Activated T-helper 1 cell treated with Interleukin-2 at 50 U/mL for 16 hours (primary cell): ENCODE data around the gene MREG.
A peak's percentile ranks its signal among the peaks of the same experiment; 100 is the strongest.

Source experiments
- DNase-seq: peaks from one replicate; pipeline ENCODE4 v3.0.0-alpha.2; 2020; ENCODE audit warnings: low read depth

Gene MREG, protein sequence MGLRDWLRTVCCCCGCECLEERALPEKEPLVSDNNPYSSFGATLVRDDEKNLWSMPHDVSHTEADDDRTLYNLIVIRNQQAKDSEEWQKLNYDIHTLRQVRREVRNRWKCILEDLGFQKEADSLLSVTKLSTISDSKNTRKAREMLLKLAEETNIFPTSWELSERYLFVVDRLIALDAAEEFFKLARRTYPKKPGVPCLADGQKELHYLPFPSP

DNA sequence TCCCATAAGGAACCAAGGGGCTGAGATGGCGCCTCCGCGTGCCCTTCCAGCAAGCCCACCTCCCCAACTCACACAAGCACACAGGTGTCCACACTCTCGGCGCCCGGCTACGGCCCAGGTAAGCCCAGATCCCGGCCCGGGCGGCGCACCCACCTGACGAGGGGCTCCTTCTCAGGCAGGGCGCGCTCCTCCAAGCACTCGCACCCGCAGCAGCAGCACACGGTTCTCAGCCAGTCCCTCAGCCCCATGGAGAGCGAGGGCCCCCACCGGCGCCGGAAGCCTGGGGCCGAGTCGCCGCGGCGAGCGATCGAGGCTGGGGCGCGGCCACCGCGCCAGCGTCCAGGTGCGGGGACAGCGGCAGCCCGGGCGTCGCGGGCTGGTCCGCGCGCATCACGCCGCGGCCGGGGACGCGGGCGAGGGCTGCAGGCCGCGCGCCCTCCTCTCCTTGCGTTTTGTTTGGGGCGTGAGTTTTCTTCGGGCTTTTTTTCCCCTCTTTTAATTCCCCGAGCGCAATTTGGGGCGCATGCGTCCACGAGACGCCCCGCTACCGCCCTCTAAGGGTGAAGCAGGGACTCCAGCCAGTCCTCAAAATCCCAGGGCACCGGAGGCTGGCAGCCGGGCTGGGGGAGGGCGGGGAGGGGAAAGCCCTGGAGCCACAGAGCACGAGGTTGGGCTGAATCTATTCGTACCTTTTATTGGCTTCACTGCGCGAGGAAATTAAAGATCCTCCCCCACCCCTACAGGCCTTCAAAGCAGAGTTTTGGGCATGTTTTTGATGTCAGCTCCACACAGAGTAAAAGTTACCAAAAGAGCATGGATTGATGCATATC, at the start of gene MREG:
TSS of gene MREG (minus strand) at position 472 of the 830 bp plus-strand sequence. CDS start at position 248, 224 bp downstream.
- peak; percentile 66 for DNase-seq

DNA sequence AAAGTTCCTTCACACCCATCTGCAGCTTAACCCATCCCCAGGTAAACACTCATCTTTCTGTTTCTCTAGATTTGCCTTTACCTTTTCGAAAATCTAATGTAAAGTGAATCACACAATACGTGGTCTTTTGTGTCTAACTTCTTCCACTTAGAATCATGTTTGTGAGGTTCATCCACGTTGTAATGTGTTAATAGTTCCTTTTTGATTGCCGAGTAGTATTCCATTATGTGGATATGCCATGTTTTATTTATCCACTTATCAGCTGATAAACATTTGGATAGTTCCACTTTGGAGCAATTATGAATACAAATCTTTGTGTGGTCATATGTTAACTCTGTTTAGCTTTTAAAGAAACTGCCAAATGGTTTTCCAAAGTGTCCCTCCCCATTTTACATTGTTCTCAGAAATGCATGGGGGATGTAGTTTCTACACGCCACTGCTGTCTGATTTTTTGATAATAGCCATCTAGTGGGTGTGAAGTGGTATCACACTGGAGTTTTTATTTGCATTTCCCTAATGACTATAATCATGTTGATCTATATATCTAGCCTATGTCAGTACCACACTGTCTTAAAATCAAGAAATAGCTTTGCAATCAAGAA, 46.0 kb upstream of the MREG start:
- DNase-seq = no peak

DNA sequence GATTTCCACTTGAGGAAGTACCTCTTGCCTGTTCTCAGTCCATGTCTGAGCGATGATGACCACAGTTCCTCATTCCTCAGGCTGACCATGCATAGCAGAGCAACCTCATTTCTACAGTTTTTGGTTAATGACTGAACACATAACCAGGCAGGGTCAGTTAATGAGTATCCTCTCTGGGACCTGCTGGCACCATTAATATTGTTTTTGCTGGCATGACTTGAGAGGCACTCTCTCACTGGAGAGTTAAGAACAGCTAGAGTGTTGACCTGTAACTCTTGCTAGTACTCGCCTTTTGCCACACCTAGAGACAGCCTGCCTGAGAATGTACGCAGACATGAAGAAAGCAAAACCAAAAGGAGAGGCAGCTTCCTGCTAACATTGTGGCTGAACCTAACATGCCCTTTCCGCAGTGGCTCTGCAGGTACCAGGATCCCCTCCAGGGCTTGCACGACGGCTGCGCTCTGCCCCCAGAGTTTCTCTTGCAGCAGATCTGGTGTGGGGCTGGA, 44.4 kb upstream of the MREG start:
- peak; percentile 45 for DNase-seq

DNA sequence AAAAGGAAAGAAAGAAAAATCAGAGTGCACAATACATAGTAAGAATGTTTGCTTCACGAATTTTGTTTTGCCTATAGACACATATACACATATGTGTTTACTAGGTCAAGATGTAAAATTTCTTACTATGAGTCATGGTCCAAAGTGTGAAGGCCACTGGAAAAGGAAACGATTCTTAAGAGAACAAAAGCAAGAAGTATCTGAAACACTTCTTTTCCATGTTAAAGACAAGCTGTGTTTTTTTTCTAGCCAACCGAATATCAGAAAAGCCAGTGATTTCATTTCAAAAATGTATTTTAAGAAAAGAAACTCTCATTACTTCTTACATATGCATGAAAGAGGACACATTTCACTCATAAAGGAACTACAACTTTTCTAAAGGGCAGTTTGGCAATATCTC, 43.4 kb upstream of the MREG start:
- DNase-seq = no peak

DNA sequence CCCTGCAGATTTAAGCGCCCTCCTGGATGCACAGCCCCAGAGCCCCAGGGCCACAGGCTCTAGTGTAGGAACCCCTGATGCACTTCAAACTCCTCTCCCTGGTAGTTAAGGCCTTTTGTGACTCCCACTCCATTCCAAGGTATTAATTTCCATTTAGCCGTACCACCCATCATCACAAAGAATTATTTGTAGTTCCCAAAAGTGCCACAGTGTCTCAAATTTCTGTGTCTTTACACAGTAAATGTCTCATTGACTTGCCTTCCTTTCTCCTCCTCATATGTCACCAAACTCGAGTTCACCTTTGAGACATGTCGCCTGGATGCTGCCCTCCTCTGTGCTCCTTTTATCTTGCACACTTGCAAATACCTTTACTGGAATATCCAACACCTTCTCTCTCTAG, 42.3 kb upstream of the MREG start:
- no peak for DNase-seq

DNA sequence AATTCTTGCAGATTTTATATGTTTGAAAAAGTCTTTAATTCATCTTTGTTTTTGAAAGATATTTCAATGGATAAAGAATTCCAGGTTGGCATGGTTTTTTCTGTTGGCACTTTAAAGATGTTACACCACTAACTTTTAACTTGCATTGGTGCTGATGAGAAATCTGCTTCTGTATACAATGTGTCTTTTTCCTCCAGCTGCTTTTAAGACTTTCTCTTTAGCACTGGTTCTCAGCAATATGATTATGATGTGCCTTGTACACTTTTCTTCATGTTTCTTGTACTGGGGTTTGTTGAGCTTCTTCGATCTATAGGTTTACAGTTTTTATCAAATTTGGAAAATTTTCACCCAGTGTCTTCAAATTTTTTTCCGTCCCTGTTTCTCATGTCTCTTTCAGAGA, 39.1 kb upstream of the MREG start:
- no peak for DNase-seq

DNA sequence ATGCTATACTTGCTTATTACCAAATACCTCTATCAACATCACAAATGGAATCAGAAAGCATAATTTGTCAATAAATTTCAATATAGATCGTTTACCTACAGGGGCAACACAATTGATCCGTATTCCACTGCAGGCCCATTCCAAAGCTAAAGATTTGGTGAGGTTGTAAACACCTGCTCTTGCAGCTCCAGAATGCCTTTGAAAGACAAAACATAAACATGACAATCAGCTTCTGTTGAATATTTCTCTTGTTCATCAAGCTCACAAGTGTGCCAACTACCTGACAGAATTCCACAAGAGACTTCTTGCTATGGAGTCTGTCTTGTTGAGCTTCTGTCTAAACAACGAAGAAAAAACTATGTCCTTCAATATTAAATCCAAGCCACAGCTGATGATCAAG, 38.0 kb upstream of the MREG start:
- DNase-seq = no peak

DNA sequence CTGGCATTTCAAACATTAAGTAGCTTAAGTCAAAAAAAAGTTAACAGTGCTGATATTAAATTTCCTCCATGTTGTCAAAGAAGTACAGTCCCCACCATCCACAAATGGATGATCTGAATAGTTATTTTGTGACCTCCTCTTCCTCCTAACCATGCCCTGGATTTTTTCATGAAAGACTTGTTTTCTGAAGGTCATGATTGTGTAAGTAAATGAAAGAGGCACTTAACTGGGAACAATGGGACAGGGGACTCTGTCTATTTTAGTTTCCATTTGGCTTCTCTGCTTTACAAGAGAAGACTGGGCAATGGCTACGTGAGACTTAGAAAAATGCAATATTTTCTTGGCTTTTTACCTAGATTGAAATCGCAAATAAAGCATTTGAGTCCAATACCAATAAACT, 36.1 kb upstream of the MREG start:
- no peak for DNase-seq

DNA sequence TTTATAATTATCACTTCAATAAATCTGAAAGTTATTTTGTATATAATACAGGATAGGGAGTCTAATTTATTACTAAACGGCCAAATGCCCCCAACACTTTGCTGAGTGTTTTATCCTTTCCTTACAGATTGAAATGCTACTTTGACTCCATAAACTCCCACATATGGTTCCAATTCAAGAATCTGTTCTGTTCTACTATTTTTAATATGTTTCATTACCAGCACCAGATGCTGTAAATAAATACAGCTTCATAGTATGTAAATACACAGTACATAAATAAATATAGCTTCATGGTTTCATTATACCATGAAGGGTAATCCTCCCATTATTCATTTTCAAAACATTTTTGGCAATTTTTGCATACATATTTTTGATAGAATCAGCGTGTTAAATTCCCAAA, 34.0 kb upstream of the MREG start:
- DNase-seq = no peak

DNA sequence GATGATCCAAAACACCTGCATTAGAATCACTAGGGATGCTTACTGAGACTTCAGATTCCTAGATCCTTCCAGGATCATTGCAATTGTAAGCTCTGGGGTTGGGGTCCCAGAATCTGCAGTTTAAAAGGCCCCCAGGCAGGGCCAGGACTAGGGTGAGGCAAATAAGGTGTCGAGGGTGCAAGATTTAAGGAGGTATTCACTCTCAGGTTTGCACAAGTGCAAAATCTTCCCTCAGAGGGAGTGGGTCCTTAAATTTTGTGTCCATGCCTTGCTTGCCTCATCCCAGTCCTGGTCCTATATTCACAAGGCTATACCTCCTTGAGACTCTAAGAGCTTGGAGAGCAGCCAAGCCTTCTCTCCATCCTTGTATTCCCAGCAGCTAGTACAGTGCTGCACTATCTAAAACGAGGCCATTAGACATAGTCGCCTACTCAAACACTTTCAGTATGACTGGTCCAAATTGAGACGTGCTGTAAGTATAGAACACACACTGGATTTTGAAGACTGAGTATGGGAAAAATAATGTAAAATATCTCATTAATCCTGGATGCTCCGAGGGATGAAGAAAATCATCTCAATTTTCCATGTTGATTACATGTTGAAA, 31.6 kb upstream of the MREG start:
- DNase-seq = no peak

DNA sequence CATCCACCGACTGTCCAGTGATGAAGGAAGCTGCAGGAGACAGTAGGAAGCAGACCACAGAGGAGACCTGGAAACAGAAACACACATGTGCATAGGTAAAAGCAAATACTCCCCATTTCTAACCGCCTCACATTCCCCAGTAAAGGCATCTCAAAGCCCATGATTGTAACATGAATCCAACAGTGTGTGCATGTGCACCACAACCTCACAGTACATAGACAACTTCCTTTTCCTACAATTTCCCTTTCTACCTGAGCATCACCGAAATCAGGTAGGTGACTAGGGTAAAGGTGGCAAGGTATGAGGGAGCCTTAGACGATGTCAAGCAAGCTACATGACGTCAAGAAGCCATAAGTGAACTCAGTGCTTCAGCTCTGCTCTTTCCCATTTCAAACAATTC, 30.6 kb upstream of the MREG start:
- no peak for DNase-seq

DNA sequence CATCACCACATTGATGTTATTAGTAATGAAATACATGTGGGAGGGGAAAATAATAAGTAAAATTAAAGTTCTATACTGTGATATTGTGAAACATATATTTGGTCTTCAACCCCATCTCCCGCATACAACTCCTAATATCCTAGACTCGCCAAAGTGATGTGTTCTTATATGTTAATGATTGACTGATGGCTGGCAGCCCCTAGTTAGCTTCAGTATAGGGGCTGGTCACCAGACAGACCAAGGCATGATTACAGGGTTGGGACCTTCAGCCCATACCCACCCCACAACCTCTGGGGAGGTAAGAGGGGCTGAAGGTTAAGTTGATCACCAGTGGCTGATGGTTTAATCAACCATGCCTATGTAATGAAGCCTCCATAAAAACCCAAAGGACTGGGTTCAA, 28.1 kb upstream of the MREG start:
- no peak for DNase-seq

DNA sequence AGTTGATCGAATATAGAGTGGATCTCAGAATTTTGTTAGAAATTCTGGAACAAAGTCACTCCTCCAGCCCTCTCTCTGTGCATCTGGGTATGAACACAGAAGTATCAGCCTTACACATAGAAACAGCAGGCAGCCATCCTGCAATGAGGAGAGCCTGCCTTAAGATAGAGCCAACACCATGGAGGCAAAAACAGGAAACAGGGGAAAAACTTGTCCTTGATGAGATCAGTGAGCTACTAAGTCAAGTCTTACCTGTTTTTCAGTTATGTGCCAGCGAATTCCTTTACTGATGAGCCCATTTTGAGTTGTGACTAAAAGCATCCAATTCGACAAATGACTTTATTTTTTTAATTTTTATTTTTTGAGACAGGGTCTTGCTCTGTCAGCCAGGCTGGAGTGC, 26.6 kb upstream of the MREG start:
- no peak for DNase-seq

DNA sequence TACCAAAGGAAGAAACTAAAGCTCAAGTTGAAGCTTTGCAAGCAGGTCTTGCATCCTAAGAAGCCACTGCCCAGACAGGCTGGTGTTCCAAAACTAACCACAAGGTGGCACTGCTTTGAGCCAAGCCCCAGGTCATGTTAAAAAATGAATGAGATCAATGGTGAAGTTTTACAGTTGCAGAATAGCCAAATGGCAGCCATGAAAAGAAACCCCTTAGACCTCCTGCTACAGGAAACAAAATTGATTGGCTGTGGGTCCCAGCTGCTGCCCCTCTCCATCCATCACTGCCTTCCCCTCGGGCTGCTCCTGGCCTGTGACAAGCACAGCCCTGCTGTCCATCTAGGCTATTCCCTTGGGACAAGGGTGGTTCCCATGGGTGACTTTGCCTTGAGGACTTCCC, 20.7 kb upstream of the MREG start:
- DNase-seq = peak; percentile 59

DNA sequence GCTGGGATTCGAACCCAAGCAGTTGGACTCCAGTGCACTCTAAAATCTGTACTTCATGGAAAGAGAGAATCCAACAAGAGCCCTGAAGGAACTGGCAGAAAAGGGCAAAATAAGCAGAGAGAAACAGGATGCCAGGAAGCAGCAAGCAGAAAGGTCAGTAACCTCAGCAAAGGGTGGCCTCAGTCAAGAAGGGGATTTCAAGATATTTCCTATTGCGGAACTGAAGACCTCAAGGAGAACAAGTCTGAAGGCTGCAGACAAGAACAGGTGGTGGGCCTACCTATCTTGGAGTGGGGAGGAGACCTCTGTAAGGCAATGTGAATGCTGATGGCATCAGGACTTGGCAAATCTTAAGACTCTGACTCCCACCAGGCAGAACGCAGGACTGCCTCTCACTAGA, 20.1 kb upstream of the MREG start:
- DNase-seq = no peak

DNA sequence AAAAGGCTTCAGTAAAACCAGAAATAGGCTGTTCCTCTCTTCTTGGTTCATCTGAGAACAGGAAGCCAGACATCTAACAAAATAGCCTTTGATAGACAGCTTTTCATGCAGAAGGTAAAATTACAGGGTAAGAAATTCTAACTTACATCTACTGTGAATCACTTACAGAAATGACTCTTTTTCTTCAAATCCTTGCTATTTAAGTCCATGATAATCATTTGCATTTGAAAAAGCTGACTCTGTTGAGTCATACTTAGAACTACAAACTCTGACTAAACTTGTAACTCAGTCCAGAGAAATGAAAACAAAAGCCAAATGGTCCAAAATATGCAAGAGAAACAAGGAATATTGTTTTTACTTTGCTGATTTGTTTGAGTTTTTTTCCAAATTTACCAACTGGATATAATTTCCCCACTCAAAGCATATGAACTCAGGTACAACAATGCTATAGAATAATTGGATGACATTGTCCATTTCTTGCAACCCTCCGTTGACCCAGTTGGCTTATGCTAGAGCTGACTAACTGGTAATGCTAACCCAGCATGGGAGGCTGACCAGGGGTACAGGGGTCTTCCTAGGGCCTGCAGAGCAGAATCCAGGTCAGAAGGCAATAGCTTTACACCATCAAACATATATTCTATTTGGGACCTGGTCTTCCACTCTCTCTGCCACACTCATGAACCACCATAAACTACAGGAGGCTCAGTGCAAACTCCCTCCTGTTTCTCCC, 18.8 kb upstream of the MREG start:
- no peak for DNase-seq

DNA sequence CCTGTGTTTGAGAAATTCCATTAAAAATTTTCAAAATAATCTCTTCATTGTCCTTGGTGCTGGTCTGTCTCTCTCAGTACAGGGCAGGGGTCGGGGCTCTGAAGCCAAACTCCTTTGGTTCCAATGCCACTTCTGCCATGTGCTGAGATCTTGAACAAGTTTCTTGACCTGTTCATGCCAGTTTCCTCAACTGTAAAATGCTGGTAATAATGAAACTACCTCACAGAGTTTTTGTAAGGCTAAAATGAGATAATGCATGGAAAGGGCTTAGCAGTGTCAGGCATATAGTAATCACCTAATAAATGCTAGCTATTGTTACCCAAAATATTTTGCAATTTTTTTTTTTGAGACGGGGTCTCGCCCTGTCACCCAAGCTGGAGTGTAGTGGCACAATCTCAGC, 16.9 kb upstream of the MREG start:
- no peak for DNase-seq

DNA sequence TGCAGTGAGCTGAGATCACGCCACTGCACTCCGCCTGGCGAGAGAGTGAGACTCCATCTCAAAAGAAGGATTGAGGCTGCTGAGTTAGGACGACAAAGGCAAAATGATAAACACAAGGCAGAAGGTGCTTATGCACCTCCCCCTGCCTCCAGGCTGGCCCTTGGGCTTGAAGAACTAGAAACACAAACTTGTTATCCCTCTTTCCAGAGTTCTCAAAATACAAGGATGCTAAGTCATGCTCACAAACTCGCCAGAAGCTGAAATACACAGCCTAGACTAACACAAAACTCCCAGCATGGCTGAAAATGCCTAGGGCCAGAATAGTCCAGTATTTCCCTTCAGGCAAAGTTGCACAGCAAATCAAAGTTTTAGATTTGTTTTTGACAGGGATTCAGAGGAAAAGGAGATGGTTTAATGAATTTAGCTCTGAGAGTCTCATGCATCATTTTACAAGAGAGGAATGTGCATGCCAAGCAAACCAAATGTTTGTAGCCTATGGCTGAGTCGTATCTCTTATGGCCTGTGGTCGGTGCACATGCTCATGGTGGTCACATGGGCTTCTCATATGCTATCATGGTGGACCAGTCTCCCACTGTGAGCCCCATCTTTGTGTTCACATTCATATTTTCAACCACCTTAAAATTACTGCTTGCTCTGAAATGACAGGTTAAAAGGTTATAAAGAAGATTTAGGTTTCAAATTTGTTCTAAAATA, 16.2 kb upstream of the MREG start:
- DNase-seq = no peak

DNA sequence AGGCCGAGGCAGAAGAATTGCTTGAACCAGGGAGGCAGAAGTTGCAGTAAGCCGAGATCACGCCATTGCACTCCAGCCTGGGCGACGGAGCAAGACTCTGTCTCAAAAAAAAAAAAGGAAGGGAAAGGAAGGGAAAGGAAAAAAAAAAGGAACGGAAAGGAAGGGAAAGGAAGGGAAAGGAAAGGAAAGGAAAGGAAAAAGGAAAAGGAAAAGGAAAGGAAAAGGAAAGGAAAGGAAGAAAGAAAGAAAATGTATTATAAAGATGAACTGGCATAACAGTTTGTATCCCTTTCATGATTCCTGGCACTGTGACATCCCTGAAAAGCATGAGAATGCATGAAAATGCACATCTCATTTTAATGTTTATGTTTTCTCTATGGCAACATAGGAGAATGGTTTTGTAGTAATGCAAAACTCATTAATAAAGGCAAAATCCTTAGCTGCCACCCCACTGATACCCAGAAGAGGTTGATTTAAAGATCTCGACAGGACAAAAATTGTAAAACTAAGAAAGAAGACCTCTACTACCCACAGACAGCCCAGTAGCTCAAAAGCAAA, 11.5 kb upstream of the MREG start:
- DNase-seq = no peak

DNA sequence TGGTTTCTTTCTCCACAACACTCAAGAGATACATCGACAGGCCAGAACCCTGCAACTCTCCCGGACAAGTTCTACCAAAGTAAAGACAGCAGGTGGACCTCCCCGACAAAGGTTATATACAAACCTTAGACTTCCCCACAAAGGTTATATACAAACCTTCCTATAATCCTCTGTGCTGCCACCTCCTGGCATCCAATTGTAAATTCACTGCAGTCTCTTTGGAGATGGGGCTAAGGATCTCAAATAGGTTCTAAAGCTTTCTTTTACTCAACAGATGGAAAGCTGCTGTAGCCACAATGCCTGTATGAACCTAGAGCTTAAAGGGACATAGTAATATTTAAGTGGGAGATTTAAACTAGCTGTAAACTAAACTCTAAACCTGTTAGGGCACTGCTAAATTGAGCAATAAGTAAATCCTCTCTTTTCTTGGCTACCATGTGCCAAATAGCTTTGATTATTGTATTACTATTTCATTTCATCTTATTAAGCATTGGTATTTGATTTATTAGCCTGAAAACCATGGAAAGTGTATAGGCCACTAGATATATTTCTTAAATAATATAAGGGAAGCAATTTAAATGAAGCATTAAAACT, 9.8 kb upstream of the MREG start:
- DNase-seq = no peak
